Trophoblast cell (in vitro differentiated cells and primary cell): ENCODE measurements around the gene PASD1.
"Not testable (repeated sequence)": the region's sequence is repeated elsewhere in the genome, so short reads cannot be mapped to it uniquely, and the experiment has no call there.

Experiments used
- DNase-seq, 2 donors: peaks; one replicate each; pipeline ENCODE4 v3.0.0-alpha.2; 2016
- H2AFZ ChIP-seq: 2 replicates; pipeline ENCODE4 v1.6.1; 2013; ENCODE audit warnings: low read length, moderate library complexity, mild to moderate bottlenecking; ENCODE audit not compliant: insufficient read depth, poor library complexity
- H2AK5ac ChIP-seq: 2 replicates; pipeline ENCODE4 v1.6.1; 2013; ENCODE audit warnings: mild to moderate bottlenecking, low read length
- H2BK120ac ChIP-seq: 2 replicates; pipeline ENCODE4 v1.6.1; 2013; ENCODE audit warnings: low read length, mild to moderate bottlenecking, moderate library complexity; ENCODE audit not compliant: insufficient read depth, poor library complexity
- H2BK12ac ChIP-seq: 2 replicates; pipeline ENCODE4 v1.6.1; 2013; ENCODE audit warnings: mild to moderate bottlenecking, low read length, moderate library complexity
- H2BK5ac ChIP-seq: 2 replicates; pipeline ENCODE4 v1.6.1; 2013; ENCODE audit warnings: low read length, low read depth, moderate library complexity, mild to moderate bottlenecking; ENCODE audit not compliant: poor library complexity
- H3K14ac ChIP-seq: 2 replicates; pipeline ENCODE4 v1.6.1; 2013; ENCODE audit warnings: mild to moderate bottlenecking, low read length
- H3K18ac ChIP-seq: 2 replicates; pipeline ENCODE4 v1.6.1; 2013; ENCODE audit warnings: mild to moderate bottlenecking, low read length
- H3K23ac ChIP-seq: 2 replicates; pipeline ENCODE4 v1.6.1; 2013; ENCODE audit warnings: low read length
- H3K27ac ChIP-seq: 2 replicates; pipeline ENCODE4 v1.5.1; 2013; ENCODE audit warnings: low read depth, mild to moderate bottlenecking, inconsistent platforms, low read length, moderate library complexity
- H3K27me3 ChIP-seq: 2 replicates; pipeline ENCODE4 v1.6.1; 2013; ENCODE audit warnings: inconsistent platforms, mild to moderate bottlenecking, low read length, moderate library complexity; ENCODE audit not compliant: insufficient read depth
- H3K36me3 ChIP-seq, 2 experiments: 1 replicate in 1 of 2; 2 replicates in 1 of 2; pipeline ENCODE4 v1.6.1; 2013; ENCODE audit warnings: low read length in 2 of 2, mild to moderate bottlenecking in 2 of 2, moderate library complexity in 1 of 2; ENCODE audit not compliant: insufficient read depth in 2 of 2, control insufficient read depth in 1 of 2
- H3K4ac ChIP-seq: 2 replicates; pipeline ENCODE4 v1.6.1; 2013; ENCODE audit warnings: low read depth, mild to moderate bottlenecking, low read length, moderate library complexity
- H3K4me1 ChIP-seq, 2 experiments: 1 replicate in 1 of 2; 2 replicates in 1 of 2; pipeline ENCODE4 v1.6.1; 2013; ENCODE audit warnings: low read length in 2 of 2, mild to moderate bottlenecking in 2 of 2, moderate library complexity in 1 of 2; ENCODE audit not compliant: insufficient read depth in 2 of 2, control insufficient read depth in 1 of 2
- H3K4me2 ChIP-seq: 2 replicates; pipeline ENCODE4 v1.6.1; 2013; ENCODE audit warnings: inconsistent platforms, mild to moderate bottlenecking, low read length, moderate library complexity
- H3K4me3 ChIP-seq: 2 replicates; pipeline ENCODE4 v1.5.1; 2013; ENCODE audit warnings: mild to moderate bottlenecking, low read depth, low read length, inconsistent platforms
- H3K79me1 ChIP-seq: one replicate; pipeline ENCODE4 v1.6.1; 2013; ENCODE audit warnings: low read length
- H3K79me2 ChIP-seq: 2 replicates; pipeline ENCODE4 v1.6.1; 2013; ENCODE audit warnings: low read length, mild to moderate bottlenecking; ENCODE audit not compliant: control insufficient read depth, insufficient read depth, poor library complexity
- H3K9ac ChIP-seq: 2 replicates; pipeline ENCODE4 v1.6.1; 2013; ENCODE audit warnings: mild to moderate bottlenecking, low read length
- H3K9me3 ChIP-seq: 2 replicates; pipeline ENCODE4 v1.6.1; 2013; ENCODE audit warnings: low read depth, mild to moderate bottlenecking, control low read depth, inconsistent platforms, low read length; ENCODE audit not compliant: insufficient read depth
- H4K12ac ChIP-seq: 2 replicates; pipeline ENCODE4 v1.6.1; 2013; ENCODE audit warnings: low read depth, mild to moderate bottlenecking, low read length, moderate library complexity
- H4K8ac ChIP-seq: 2 replicates; pipeline ENCODE4 v1.6.1; 2013; ENCODE audit warnings: low read depth, mild to moderate bottlenecking, low read length, moderate library complexity
- H4K91ac ChIP-seq: one replicate; pipeline ENCODE4 v1.6.1; 2013; ENCODE audit warnings: low read depth, mild to moderate bottlenecking, low read length, moderate library complexity
- WGBS: extraction: QIAGEN DNeasy Blood & Tissue Kit; methylation state at CpG from one replicate; pipeline ENCODE4 v1.1.7; 2013; ENCODE audit warnings: missing lambda C conversion rate; ENCODE audit not compliant: insufficient read length, insufficient coverage; ENCODE audit errors: extremely low coverage; 5-methylcytosine and 5-hydroxymethylcytosine counted together

Gene PASD1

GRCh38 chrX:151566872-151567271 lies 3.4 kb downstream of the PASD1 start:
- not testable (repeated sequence) for H3K9me3 ChIP-seq, H3K79me1 ChIP-seq, H2AFZ ChIP-seq, H3K9ac ChIP-seq, H4K8ac ChIP-seq, H2BK12ac ChIP-seq, H2BK5ac ChIP-seq, H3K4me1 ChIP-seq, H3K27me3 ChIP-seq, H3K4me3 ChIP-seq, H2BK120ac ChIP-seq, H2AK5ac ChIP-seq, H3K23ac ChIP-seq, H3K18ac ChIP-seq, H3K14ac ChIP-seq, H3K27ac ChIP-seq, H4K91ac ChIP-seq, H3K4ac ChIP-seq, H3K79me2 ChIP-seq, H4K12ac ChIP-seq, H3K36me3 ChIP-seq, DNase-seq, H3K4me2 ChIP-seq
- whole genome bisulfite sequencing = no CpG with 5 or more reads among the region's 10 CpGs

DNA sequence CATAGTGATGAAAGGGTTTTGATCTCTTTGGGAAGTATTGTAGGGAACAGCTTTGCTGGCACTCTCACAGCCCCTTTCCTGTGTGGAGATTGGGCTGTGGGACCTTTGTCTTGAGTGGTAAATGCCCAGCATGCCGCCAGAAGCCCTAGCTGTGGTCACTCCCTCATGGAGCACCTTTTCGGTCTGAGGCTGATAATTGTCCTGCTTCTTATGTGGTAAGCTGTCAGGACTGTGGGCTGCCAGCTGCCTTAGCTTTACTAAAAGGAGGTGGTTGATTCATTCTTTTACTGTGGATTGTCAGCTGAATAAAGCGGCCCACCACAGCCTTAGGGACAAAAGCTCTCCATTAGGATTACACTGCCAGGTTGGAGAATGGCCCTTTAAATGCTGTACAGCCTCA lies 7.1 kb downstream of the PASD1 start:
- H3K23ac ChIP-seq = no peak overlapping the region
- no peak overlapping the region for H3K9ac ChIP-seq
- H2AK5ac ChIP-seq = no peak overlapping the region
- H3K27me3 ChIP-seq = no peaks in the 10 kb centered on the region
- H2AFZ ChIP-seq = no peak overlapping the region
- no peaks in the 10 kb centered on the region for H3K79me2 ChIP-seq
- H4K12ac ChIP-seq = no peak overlapping the region
- H3K18ac ChIP-seq = no peak overlapping the region
- no peak overlapping the region for H2BK12ac ChIP-seq
- H3K9me3 ChIP-seq = no peaks in the 10 kb centered on the region
- WGBS = no CpG with 5 or more reads among the region's 3 CpGs
- H3K4me3 ChIP-seq = no peak overlapping the region
- H3K36me3 ChIP-seq = no peaks in the 10 kb centered on the region
- no peak overlapping the region for H2BK120ac ChIP-seq
- H2BK5ac ChIP-seq = no peak overlapping the region
- H3K27ac ChIP-seq = no peak overlapping the region
- no peaks in the 10 kb centered on the region for H3K79me1 ChIP-seq
- DNase-seq = no peak
- no peak overlapping the region for H3K4me2 ChIP-seq
- H3K14ac ChIP-seq = no peak overlapping the region
- no peak overlapping the region for H4K91ac ChIP-seq
- H3K4me1 ChIP-seq = no peaks in the 10 kb centered on the region
- H4K8ac ChIP-seq = no peak overlapping the region
- H3K4ac ChIP-seq = no peak overlapping the region

DNA sequence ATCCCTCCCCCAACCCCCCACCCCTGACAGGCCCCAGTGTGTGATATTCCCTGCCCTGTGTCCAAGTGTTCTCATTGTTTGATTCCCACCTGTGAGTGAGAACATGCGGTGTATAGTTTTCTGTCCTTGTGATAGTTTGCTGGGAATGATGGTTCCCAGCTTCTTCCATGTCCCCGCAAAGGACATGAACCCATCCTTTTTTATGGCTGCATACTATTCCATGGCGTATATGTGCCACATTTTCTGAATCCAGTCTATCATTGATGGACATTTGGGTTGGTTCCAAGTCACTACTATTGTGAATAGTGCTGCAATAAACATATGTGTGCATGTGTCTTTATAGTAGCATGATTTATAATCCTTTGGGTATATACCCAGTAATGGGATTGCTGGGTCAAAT lies 29.9 kb downstream of the PASD1 start:
- H3K4me2 ChIP-seq, H3K4ac ChIP-seq, H3K27ac ChIP-seq, H2BK120ac ChIP-seq, H3K9ac ChIP-seq, H3K14ac ChIP-seq, H3K27me3 ChIP-seq, H3K9me3 ChIP-seq, H3K36me3 ChIP-seq, H3K18ac ChIP-seq, H2AFZ ChIP-seq, H2BK12ac ChIP-seq, H4K8ac ChIP-seq, H2BK5ac ChIP-seq, H3K4me1 ChIP-seq, H3K23ac ChIP-seq, H2AK5ac ChIP-seq, H3K79me2 ChIP-seq, H3K79me1 ChIP-seq, H4K12ac ChIP-seq, H3K4me3 ChIP-seq, H4K91ac ChIP-seq, DNase-seq: not testable (repeated sequence)
- no CpG with 5 or more reads among the region's 3 CpGs for WGBS

- DNase-seq = no peak
- Histone ChIP-seq H2BK120ac (no peak overlapping the region), H3K14ac (no peak overlapping the region), H3K27ac (no peak overlapping the region), H2AK5ac (no peak overlapping the region), H3K4me2 (no peak overlapping the region), H3K23ac (no peak overlapping the region), H2BK12ac (no peak overlapping the region), H3K4ac (no peak overlapping the region), H4K91ac (no peak overlapping the region), H2BK5ac (no peak overlapping the region), H2AFZ (no peak overlapping the region), H3K18ac (no peak overlapping the region), H4K8ac (no peak overlapping the region), H3K9me3 (peaks cover 2% of the 10 kb centered on the region), H3K79me1 (no peaks in the 10 kb centered on the region), H3K9ac (no peak overlapping the region), H3K79me2 (no peaks in the 10 kb centered on the region), H3K4me3 (no peak overlapping the region), H3K36me3 (no peaks in the 10 kb centered on the region), H3K27me3 (no peaks in the 10 kb centered on the region), H3K4me1 (no peaks in the 10 kb centered on the region), H4K12ac (no peak overlapping the region)
- no CpG with 5 or more reads among the region's 1 CpG for WGBS
Measured at GRCh38 chrX:151596282-151596681, 32.8 kb downstream of the PASD1 start.
